Keratinocyte (primary cell): ENCODE measurements around the gene ARHGAP22. TPM values are rescaled to one million over a fixed set of nuclear protein-coding genes. Genes with fewer than 3 reads are reported as not detected.

Source experiments
- DNase-seq: peaks from one replicate; pipeline ENCODE4 v3.0.0-alpha.2; 2011; ENCODE audit warnings: low read depth, missing footprints, low spot score
- FAIRE-seq: peaks from 2 replicates; lab custom pipeline; 2011; peaks lifted over from hg19 to GRCh38; lab: Jason Lieb, UNC
- H2AFZ ChIP-seq: 2 replicates; pipeline ENCODE4 v1.6.0; 2012; ENCODE audit warnings: low read length, control low read depth, inconsistent platforms; ENCODE audit not compliant: control insufficient read depth
- H3K27ac ChIP-seq: 2 replicates; pipeline ENCODE4 v1.5.1; 2011; ENCODE audit warnings: low read length; ENCODE audit not compliant: control insufficient read depth, insufficient read depth
- H3K27me3 ChIP-seq: 3 replicates; pipeline ENCODE4 v1.6.0; 2011; ENCODE audit warnings: low read length; ENCODE audit not compliant: control insufficient read depth, insufficient read depth; ENCODE audit errors: extremely low read depth
- H3K36me3 ChIP-seq, 2 experiments: 2 replicates in 1 of 2; 3 replicates in 1 of 2; pipeline ENCODE4 v1.5.1; 2011; ENCODE audit warnings: low read length in 2 of 2, mild to moderate bottlenecking in 1 of 2; ENCODE audit not compliant: control insufficient read depth in 2 of 2, insufficient read depth in 2 of 2; ENCODE audit errors: extremely low read depth in 1 of 2
- H3K4me1 ChIP-seq: 3 replicates; pipeline ENCODE4 v1.5.1; 2011; ENCODE audit warnings: low read length; ENCODE audit not compliant: control insufficient read depth, insufficient read depth; ENCODE audit errors: extremely low read depth
- H3K4me2 ChIP-seq: 3 replicates; pipeline ENCODE4 v1.6.0; 2011; ENCODE audit warnings: low read depth, low read length; ENCODE audit not compliant: control insufficient read depth, insufficient read depth; ENCODE audit errors: extremely low read depth
- H3K4me3 ChIP-seq, 3 experiments: fragments of 200-600 bp in 1 of 3; sonication (generic) in 1 of 3; 2 replicates in 2 of 3; 3 replicates in 1 of 3; pipeline ENCODE4 v1.5.1; 2011 to 2016; ENCODE audit warnings: low read length in 3 of 3, mild to moderate bottlenecking in 3 of 3, control low read depth in 2 of 3, inconsistent platforms in 1 of 3, low read depth in 1 of 3, mixed read lengths in 1 of 3, mixed run types in 1 of 3, moderate library complexity in 1 of 3; ENCODE audit not compliant: control insufficient read depth in 2 of 3, insufficient read depth in 2 of 3; ENCODE audit errors: extremely low read depth in 1 of 3
- H3K79me2 ChIP-seq: 2 replicates; pipeline ENCODE4 v1.6.0; 2012; ENCODE audit warnings: low read length; ENCODE audit not compliant: control insufficient read depth, insufficient read depth
- H3K9ac ChIP-seq: 3 replicates; pipeline ENCODE4 v1.6.0; 2011; ENCODE audit warnings: low read length; ENCODE audit not compliant: control insufficient read depth, insufficient read depth; ENCODE audit errors: extremely low read depth
- H3K9me1 ChIP-seq: 3 replicates; pipeline ENCODE4 v1.6.0; 2011; ENCODE audit warnings: low read length; ENCODE audit not compliant: control insufficient read depth, insufficient read depth; ENCODE audit errors: extremely low read depth
- H3K9me3 ChIP-seq: 2 replicates; pipeline ENCODE4 v1.5.1; 2012; ENCODE audit warnings: low read depth, low read length; ENCODE audit not compliant: control insufficient read depth
- H4K20me1 ChIP-seq: 3 replicates; pipeline ENCODE4 v1.6.0; 2011; ENCODE audit warnings: low read length; ENCODE audit not compliant: control insufficient read depth, insufficient read depth; ENCODE audit errors: extremely low read depth
- CTCF ChIP-seq, 3 experiments: IDR thresholded peaks in 1 of 3; conservative IDR thresholded peaks in 1 of 3; optimal IDR thresholded peaks in 1 of 3; 2 replicates in 2 of 3; 3 replicates in 1 of 3; pipeline versions ENCODE3 to v1.5.1; 2011; ENCODE audit warnings: low read length in 3 of 3, mild to moderate bottlenecking in 3 of 3, moderate library complexity in 2 of 3, control low read depth in 1 of 3, inconsistent platforms in 1 of 3; ENCODE audit not compliant: insufficient read depth in 2 of 3; ENCODE audit errors: extremely low read depth in 1 of 3
- EZH2 ChIP-seq: IDR thresholded peaks from one replicate; pipeline ENCODE4 v1.6.1; 2012; ENCODE audit warnings: inconsistent platforms, mild to moderate bottlenecking, low read length, moderate library complexity
- dilution Hi-C: fragments of 300-500 bp; cut with MboI; formaldehyde crosslinking; loops from one replicate; pipeline ENCODE4 v1.7.0; 2020; ENCODE audit warnings: low sequenced_read_pairs; ENCODE audit not compliant: extremely low pct_ligation_motif_present
- polyA plus RNA-seq, 5 experiments: library from polyadenylated mRNA; depleted of rRNA in 3 of 5; stranded (reverse) in 3 of 5; stranded (forward) in 1 of 5; unstranded in 1 of 5; fragments of >200 nt; gene quantifications; 1 replicate in 1 of 5; 2 replicates in 3 of 5; 3 replicates in 1 of 5; pipeline versions ENCODE4 v1.2.1 to v1.2.3, GENCODE V29; 2011 to 2012; ENCODE audit warnings: missing spikeins in 2 of 5, low read depth in 1 of 5, low replicate concordance in 1 of 5

ARHGAP22 gene
- polyA plus RNA-seq, 1 donor (not counting 4 experiments of a cell fraction or from before 2014, with no cell fraction given), result 4.9 TPM

GRCh38 chr10:48639632-48640031 is 34.8 kb upstream of the ARHGAP22 start:
- no peaks in the 10 kb centered on the region for H3K79me2 ChIP-seq
- no peak for TF ChIP-seq EZH2
- no peak for TF ChIP-seq CTCF (optimal IDR thresholded peaks at IDR 0.05 in 1 of 3, IDR thresholded peaks at IDR 0.05 in 1 of 3, conservative IDR thresholded peaks at IDR 0.05 in 1 of 3; ENCODE audit: extremely low read depth in 1 of 3, insufficient read depth in 2 of 3, low read length in 3 of 3)
- H3K27ac ChIP-seq, result no peak overlapping the region
- dilution Hi-C loops, result no loop called here
- no peak overlapping the region for H3K4me3 ChIP-seq
- no peaks in the 10 kb centered on the region for H3K9me1 ChIP-seq
- DNase-seq (no peak), FAIRE-seq (no peak)
- no peak overlapping the region for H3K9ac ChIP-seq
- H2AFZ ChIP-seq, result no peak overlapping the region
- H4K20me1 ChIP-seq, result no peaks in the 10 kb centered on the region
- no peaks in the 10 kb centered on the region for H3K27me3 ChIP-seq
- no peaks in the 10 kb centered on the region for H3K36me3 ChIP-seq
- H3K4me1 ChIP-seq, result no peaks in the 10 kb centered on the region
- no peak overlapping the region for H3K4me2 ChIP-seq
- no peaks in the 10 kb centered on the region for H3K9me3 ChIP-seq

GRCh38 chr10:48638739-48639527 is 34.1 kb upstream of the ARHGAP22 start:
- H3K4me1 ChIP-seq, result no peaks in the 10 kb centered on the region
- no peak for FAIRE-seq
- H2AFZ ChIP-seq, result no peak overlapping the region
- dilution Hi-C loops, result no loop called here
- no peak overlapping the region for H3K9ac ChIP-seq
- H3K79me2 ChIP-seq, result no peaks in the 10 kb centered on the region
- H3K27ac ChIP-seq, result no peak overlapping the region
- H3K4me3 ChIP-seq, result no peak overlapping the region
- no peaks in the 10 kb centered on the region for H3K9me1 ChIP-seq
- TF ChIP-seq CTCF (optimal IDR thresholded peaks at IDR 0.05 in 1 of 3, IDR thresholded peaks at IDR 0.05 in 1 of 3, conservative IDR thresholded peaks at IDR 0.05 in 1 of 3; ENCODE audit: extremely low read depth in 1 of 3, insufficient read depth in 2 of 3, low read length in 3 of 3) (no peak), EZH2 (no peak)
- H3K9me3 ChIP-seq, result no peaks in the 10 kb centered on the region
- no peak overlapping the region for H3K4me2 ChIP-seq
- H3K36me3 ChIP-seq, result no peaks in the 10 kb centered on the region
- no peaks in the 10 kb centered on the region for H4K20me1 ChIP-seq
- H3K27me3 ChIP-seq, result no peaks in the 10 kb centered on the region
- DNase-seq, result no peak
